Hindlimb muscle (tissue), 1 donor: ENCODE measurements around the gene P2RX6. TPM values are rescaled to one million over a fixed set of nuclear protein-coding genes. Genes with fewer than 3 reads are reported as not detected.

Experiments
- DNase-seq: peaks from one replicate; pipeline ENCODE4 v3.0.0-alpha.2; 2013
- polyA plus RNA-seq: library from polyadenylated mRNA; unstranded; fragments of 120-200 nt; gene quantifications from one replicate; pipeline ENCODE4 v1.2.1, GENCODE V29; 2013; ENCODE audit not compliant: insufficient read length

P2RX6 gene
- polyA plus RNA-seq, 1 donor: 28.1 TPM

GRCh38 chr22:20979940-20980453 is 35.0 kb upstream of the P2RX6 start:
- no peak for DNase-seq

- no peak for DNase-seq
Measured at GRCh38 chr22:20980523-20980922, 34.4 kb upstream of the P2RX6 start.

GRCh38 chr22:20980938-20981722 is 33.8 kb upstream of the P2RX6 start:
- DNase-seq: no peak

- peak; percentile 91 for DNase-seq
Measured at GRCh38 chr22:20981787-20982562, 33.0 kb upstream of the P2RX6 start, which contains the start of gene LZTR1. Gene LZTR1, plus strand, starts transcription at chr22:20982297. Its CDS starts 75 bp downstream, at chr22:20982372.

- DNase-seq: no peak
Measured at GRCh38 chr22:20982563-20982882, 32.4 kb upstream of the P2RX6 start.

- no peak for DNase-seq
Measured at GRCh38 chr22:20983081-20983771, 31.7 kb upstream of the P2RX6 start.

GRCh38 chr22:20985720-20986119 is 29.2 kb upstream of the P2RX6 start:
- no peak for DNase-seq

- DNase-seq: no peak
Measured at GRCh38 chr22:20986365-20986764, 28.6 kb upstream of the P2RX6 start.

GRCh38 chr22:20987375-20987774 is 27.6 kb upstream of the P2RX6 start:
- no peak for DNase-seq

GRCh38 chr22:20988573-20989322 is 26.2 kb upstream of the P2RX6 start:
- DNase-seq: no peak

- no peak for DNase-seq
Measured at GRCh38 chr22:20989323-20990138, 25.4 kb upstream of the P2RX6 start.

- no peak for DNase-seq
Measured at GRCh38 chr22:20990184-20991180, 24.5 kb upstream of the P2RX6 start.

GRCh38 chr22:20991252-20992055 is 23.5 kb upstream of the P2RX6 start:
- DNase-seq: no peak

GRCh38 chr22:20992056-20992442 is 22.9 kb upstream of the P2RX6 start:
- no peak for DNase-seq

- DNase-seq: no peak
Measured at GRCh38 chr22:20992456-20993303, 22.3 kb upstream of the P2RX6 start.

- DNase-seq: no peak
Measured at GRCh38 chr22:20993304-20994127, 21.4 kb upstream of the P2RX6 start.
